Cardiac muscle cell (in vitro differentiated cells and primary cell): ENCODE results near the gene RFTN1. TPM values are rescaled to one million over a fixed set of nuclear protein-coding genes. Genes with fewer than 3 reads are reported as not detected.

Source experiments
- DNase-seq, 2 donors: peaks; one replicate each; pipeline versions ENCODE4 v3.0.0 to v3.0.0-alpha.2; 2010 to 2017; ENCODE audit warnings: low read depth in 1 of 2, low spot score in 1 of 2
- H3K27ac ChIP-seq: fragments of 200-600 bp; sonication (generic); 2 replicates; pipeline ENCODE4 v1.5.1; 2016
- H3K27me3 ChIP-seq: fragments of 200-600 bp; sonication (generic); 2 replicates; pipeline ENCODE4 v1.6.0; 2016; ENCODE audit warnings: control low read depth
- H3K36me3 ChIP-seq: fragments of 200-600 bp; sonication (generic); 2 replicates; pipeline ENCODE4 v1.5.1; 2016; ENCODE audit warnings: control low read depth
- H3K4me1 ChIP-seq: fragments of 200-600 bp; sonication (generic); 2 replicates; pipeline ENCODE4 v1.8.1; 2017; ENCODE audit warnings: low read depth, mild to moderate bottlenecking, mixed run types
- H3K4me3 ChIP-seq: fragments of 200-600 bp; sonication (generic); 2 replicates; pipeline ENCODE4 v1.5.1; 2016; ENCODE audit warnings: mild to moderate bottlenecking
- H3K9me3 ChIP-seq: fragments of 200-600 bp; sonication (generic); 2 replicates; pipeline ENCODE4 v1.5.1; 2017; ENCODE audit warnings: low read depth, mild to moderate bottlenecking, control low read depth
- polyA plus RNA-seq: library from polyadenylated mRNA; unstranded; fragments of >200 nt; fragmentation: Nextera tagmentation; extraction: Ambion mirVana; gene quantifications from 2 replicates; pipeline ENCODE4 v1.2.1, GENCODE V29; 2016
- total RNA-seq: library from RNA; depleted of rRNA; stranded (reverse); fragments of >200 nt; gene quantifications from 2 replicates; pipeline ENCODE4 v1.2.3, GENCODE V29; 2016
- TF ChIP-seq, protein P1 (sequence below): IDR thresholded peaks from 2 replicates; pipeline ENCODE4 v1.5.1; 2012; ENCODE audit warnings: low read depth, mild to moderate bottlenecking, low read length

Gene RFTN1
- total and polyA plus RNA-seq, 2 experiments from 2014 or later = 30.6 to 42.4 TPM

DNA sequence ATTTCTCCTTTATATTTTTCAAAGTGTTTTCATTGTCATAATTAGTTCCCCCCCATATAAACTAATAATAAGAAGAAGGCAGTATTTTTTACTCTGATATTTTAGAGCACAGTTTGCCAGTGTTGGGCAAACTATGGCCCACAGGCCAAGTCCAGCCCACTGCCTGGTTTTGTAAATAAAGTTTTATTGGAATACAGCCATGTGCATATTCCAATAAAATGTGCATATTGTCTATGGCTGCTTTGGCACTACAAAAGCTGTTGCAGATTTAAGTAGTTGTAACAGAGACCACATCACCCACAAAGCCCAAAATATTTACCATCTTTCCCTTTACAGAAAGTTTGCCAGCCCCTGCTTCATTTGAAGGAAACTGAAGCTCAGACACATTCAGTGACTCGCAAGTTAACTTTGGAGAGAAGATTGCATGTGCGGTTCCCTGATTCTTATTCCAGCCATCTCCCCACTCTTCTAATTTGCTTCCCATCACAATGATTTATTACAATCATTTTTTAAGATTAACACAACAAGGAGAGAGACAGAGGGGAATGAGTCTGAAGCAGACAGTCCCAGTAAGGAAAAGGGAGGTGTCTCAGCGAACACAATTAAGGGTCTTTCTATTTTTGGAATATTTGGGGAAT is 48.9 kb downstream of the RFTN1 start:
- H3K27me3 ChIP-seq = no peaks in the 10 kb centered on the region
- H3K36me3 ChIP-seq = no peaks in the 10 kb centered on the region
- TF ChIP-seq, protein P1, sequence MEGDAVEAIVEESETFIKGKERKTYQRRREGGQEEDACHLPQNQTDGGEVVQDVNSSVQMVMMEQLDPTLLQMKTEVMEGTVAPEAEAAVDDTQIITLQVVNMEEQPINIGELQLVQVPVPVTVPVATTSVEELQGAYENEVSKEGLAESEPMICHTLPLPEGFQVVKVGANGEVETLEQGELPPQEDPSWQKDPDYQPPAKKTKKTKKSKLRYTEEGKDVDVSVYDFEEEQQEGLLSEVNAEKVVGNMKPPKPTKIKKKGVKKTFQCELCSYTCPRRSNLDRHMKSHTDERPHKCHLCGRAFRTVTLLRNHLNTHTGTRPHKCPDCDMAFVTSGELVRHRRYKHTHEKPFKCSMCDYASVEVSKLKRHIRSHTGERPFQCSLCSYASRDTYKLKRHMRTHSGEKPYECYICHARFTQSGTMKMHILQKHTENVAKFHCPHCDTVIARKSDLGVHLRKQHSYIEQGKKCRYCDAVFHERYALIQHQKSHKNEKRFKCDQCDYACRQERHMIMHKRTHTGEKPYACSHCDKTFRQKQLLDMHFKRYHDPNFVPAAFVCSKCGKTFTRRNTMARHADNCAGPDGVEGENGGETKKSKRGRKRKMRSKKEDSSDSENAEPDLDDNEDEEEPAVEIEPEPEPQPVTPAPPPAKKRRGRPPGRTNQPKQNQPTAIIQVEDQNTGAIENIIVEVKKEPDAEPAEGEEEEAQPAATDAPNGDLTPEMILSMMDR = no peak
- no peaks in the 10 kb centered on the region for H3K9me3 ChIP-seq
- no peak overlapping the region for H3K4me3 ChIP-seq
- DNase-seq = no peak
- no peak overlapping the region for H3K27ac ChIP-seq
- H3K4me1 ChIP-seq = peaks cover 49% of the 10 kb centered on the region

DNA sequence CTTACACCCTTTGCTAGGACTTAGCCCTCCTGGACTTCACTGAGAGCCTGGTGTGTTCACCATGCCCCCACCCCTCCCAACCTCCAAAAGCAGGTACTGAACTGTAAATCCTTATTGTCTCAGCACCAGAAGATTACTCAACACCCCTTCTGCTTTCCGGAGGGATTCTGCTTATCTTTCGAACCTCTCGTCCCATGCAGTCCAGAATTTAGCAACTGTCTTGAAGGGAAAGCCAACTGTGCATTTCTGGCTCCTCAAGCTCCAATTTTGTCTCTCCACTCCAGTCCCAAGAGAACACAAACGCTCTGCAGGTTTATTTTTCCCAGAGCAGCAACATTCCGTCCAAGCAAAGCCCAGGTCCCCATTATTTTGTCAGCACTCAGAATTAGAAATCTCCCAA is 49.6 kb downstream of the RFTN1 start:
- Histone ChIP-seq H3K4me3 (no peak overlapping the region), H3K27ac (no peak overlapping the region), H3K36me3 (no peaks in the 10 kb centered on the region), H3K9me3 (no peaks in the 10 kb centered on the region), H3K27me3 (no peaks in the 10 kb centered on the region), H3K4me1 (peaks cover 42% of the 10 kb centered on the region)
- DNase-seq = peak in 1 of 2 donors; percentile 40
- TF ChIP-seq, protein P1 = no peak

DNA sequence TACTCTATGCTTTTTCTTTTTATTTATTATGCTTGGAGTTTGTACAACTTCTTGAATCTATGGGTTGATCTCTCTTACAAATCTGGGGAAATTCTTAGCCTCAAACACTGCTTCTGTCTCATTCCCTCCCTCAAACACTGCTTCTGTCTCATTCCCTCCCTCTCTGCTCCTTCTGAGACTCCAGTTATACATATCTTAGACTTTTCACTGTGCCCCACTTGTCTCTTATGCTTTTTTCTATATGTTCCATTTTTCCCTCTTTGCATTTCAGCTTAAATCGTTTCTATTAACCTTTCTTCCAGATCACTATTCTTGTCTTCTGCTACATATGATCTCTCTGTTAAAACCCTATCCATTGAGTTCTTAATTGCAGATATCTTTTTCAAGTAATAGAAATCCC is 50.4 kb downstream of the RFTN1 start:
- TF ChIP-seq, protein P1 = no peak
- H3K4me1 ChIP-seq = peaks cover 34% of the 10 kb centered on the region
- H3K27me3 ChIP-seq = no peaks in the 10 kb centered on the region
- no peak overlapping the region for H3K4me3 ChIP-seq
- no peaks in the 10 kb centered on the region for H3K9me3 ChIP-seq
- DNase-seq = no peak
- no peaks in the 10 kb centered on the region for H3K36me3 ChIP-seq
- H3K27ac ChIP-seq = no peak overlapping the region

DNA sequence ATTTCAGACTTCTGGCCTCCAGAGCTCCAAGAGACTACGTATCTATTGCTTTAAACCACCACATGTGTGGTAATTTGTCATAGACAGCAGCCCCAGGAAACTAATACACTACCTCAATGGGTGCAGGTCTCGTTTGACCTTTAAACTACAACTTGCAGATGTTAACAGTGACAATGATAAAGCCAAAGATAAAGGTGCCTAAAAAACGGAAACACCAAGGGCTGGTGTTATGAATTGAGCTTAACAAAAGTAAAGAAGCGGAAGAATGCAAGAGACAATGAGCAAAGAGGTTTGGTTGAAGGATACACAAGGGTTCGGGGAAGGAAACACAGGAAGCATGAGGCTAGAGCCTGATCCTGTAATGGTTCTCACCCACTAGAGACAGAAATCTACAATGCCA is 50.8 kb downstream of the RFTN1 start:
- no peak overlapping the region for H3K27ac ChIP-seq
- no peak for DNase-seq
- no peaks in the 10 kb centered on the region for H3K9me3 ChIP-seq
- TF ChIP-seq, protein P1 = no peak
- no peaks in the 10 kb centered on the region for H3K27me3 ChIP-seq
- H3K4me1 ChIP-seq = peaks cover 30% of the 10 kb centered on the region
- H3K36me3 ChIP-seq = no peaks in the 10 kb centered on the region
- H3K4me3 ChIP-seq = no peak overlapping the region

DNA sequence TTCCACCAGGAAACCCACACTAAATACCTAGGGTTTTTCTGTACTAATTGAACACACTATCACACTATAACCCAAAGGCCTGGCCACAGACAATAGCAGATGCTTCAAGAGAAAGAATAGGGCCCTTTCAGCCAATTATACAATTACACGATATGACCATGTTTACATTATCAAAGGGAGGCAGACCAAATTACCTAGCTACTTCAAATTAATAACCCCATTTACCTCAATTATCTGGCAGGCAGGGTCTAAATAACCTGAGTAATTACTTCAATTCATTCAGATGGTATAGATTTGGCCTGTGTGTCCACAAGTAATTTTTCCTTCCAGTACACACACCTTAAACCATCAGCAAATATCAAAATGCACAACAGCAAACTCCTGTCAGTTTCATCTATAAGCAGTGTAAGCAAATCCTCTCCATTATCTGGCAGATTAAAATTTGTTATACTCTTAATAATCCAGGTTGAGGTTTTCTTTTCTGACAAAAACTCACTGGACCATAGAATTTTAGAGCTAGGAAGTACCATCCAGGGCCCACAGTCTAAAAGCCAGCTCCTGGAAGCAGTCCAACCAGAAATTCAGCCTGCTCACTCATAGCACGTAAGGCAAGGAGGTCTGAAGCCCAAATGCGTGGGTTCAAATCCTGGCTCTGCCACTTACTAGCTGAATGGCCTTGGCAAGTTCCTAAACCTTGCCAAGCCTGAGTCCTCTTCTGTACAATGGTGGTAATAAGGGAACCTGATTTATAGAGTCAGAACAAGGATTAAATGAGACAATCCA is 51.8 kb downstream of the RFTN1 start:
- no peak overlapping the region for H3K4me3 ChIP-seq

More for the DNA sequence above, 51.8 kb downstream of the RFTN1 start:
- Histone ChIP-seq H3K4me1 (peaks cover 20% of the 10 kb centered on the region), H3K9me3 (no peaks in the 10 kb centered on the region), H3K27ac (no peak overlapping the region), H3K27me3 (no peaks in the 10 kb centered on the region), H3K36me3 (no peaks in the 10 kb centered on the region)
- TF ChIP-seq, protein P1 = no peak
- no peak for DNase-seq
